ENCODE data around the gene MAGIX. TPM values are rescaled to one million over a fixed set of nuclear protein-coding genes. Genes with fewer than 3 reads are reported as not detected.

Gene MAGIX
- total and polyA plus RNA-seq, 2 of the 4 experiments (the other 2 are of a cell fraction), result 0.72 to 1.1 TPM

- TF ChIP-seq ELK1 (IDR thresholded peaks at IDR 0.05; ENCODE audit: borderline replicate concordance, low read depth, low read length), result no peak
Measured at GRCh38 chrX:49171752-49172279, 9.3 kb downstream of the MAGIX start, which contains the start of gene PLP2 (continued).

GRCh38 chrX:49172280-49172780 lies 9.8 kb downstream of the MAGIX start:
- dilution Hi-C loops (cut with HindIII; ENCODE audit: low sequenced_read_pairs, unreplicated experiment), result no loop called here

More at GRCh38 chrX:49172280-49172780, 9.8 kb downstream of the MAGIX start:
- in situ Hi-C loops (cut with MboI; ENCODE audit: low sequenced_read_pairs) (no loop called here), intact Hi-C loops (cut with micrococcal nuclease) (no loop called here)
- Histone ChIP-seq H3K4me2 (ENCODE audit: low read depth, low read length) (peak overlapping the region; percentile 92), H3K4me3 (ENCODE audit: insufficient read depth, low read depth, low read length) (peak overlapping the region; percentile 61), H3K18ac (ENCODE audit: low read depth, low read length) (peak overlapping the region; percentile 25; the same call in 1 of the 2 replicates), H4K20me1 (ENCODE audit: insufficient read depth, low read length) (no peaks in the 10 kb centered on the region; the same call in 1 of the 2 replicates), H3K4me1 (ENCODE audit: control insufficient read depth, insufficient read depth, low read length) (peaks cover 6% of the 10 kb centered on the region), H3K9me3 (ENCODE audit: control insufficient read depth, insufficient read depth, low read length) (no peaks in the 10 kb centered on the region; the same call in 1 of the 2 replicates), H3K27ac (ENCODE audit: insufficient read depth, low read length) (peak overlapping the region; percentile 45), H2AFZ (replicated peaks; ENCODE audit: low read length, poor library complexity) (peak overlapping the region; percentile 91), H3K4ac (ENCODE audit: low read depth, low read length) (peak overlapping the region; percentile 94), H2AK5ac (ENCODE audit: low read depth, low read length) (peak overlapping the region; percentile 82), H2BK15ac (ENCODE audit: low read depth, low read length) (no peak overlapping the region), H3K36me3 (ENCODE audit: control insufficient read depth, insufficient read depth, low read length) (peaks cover 9% of the 10 kb centered on the region), H4K91ac (ENCODE audit: insufficient read depth, low read depth, low read length) (peak overlapping the region; percentile 84), H3K9me1 (ENCODE audit: insufficient read depth, low read length) (0 out of 2 replicates have a peak, but pooled peaks cover 5% of the 10 kb centered on the region), H3K23ac (ENCODE audit: low read depth, low read length) (peak overlapping the region; percentile 75), H2AK9ac (replicated peaks; ENCODE audit: low read depth, low read length, poor library complexity) (peak overlapping the region; percentile 98), H4K5ac (ENCODE audit: low read depth, low read length) (peak overlapping the region; percentile 73; the same call in 1 of the 2 replicates), H2BK20ac (ENCODE audit: low read depth, low read length) (0 out of 2 replicates have a peak overlapping the region, but pooled peaks have one; percentile 35), H3K79me1 (ENCODE audit: low read depth in 1 of 2, low read length in 2 of 2) (peaks cover 17 to 19% of the 10 kb centered on the region in 2 experiments), H2BK120ac (ENCODE audit: low read depth, low read length) (peak overlapping the region; percentile 64), H3K9ac (ENCODE audit: low read depth, low read length) (peak overlapping the region; percentile 61), H2BK5ac (ENCODE audit: low read depth, low read length, poor library complexity, severe bottlenecking) (peak overlapping the region; percentile 22), H3K56ac (ENCODE audit: extremely low read depth, insufficient read depth, low read length) (peak overlapping the region; percentile 16), H3K14ac (replicated peaks; ENCODE audit: low read depth, low read length) (peak overlapping the region; percentile 96), H3K27me3 (ENCODE audit: control insufficient read depth, insufficient read depth, low read length) (no peaks in the 10 kb centered on the region), H4K8ac (ENCODE audit: low read depth in 2 of 2, low read length in 2 of 2) (peak overlapping the region; percentile 84 to 89; a peak in 3 of 4 replicates)
- TF ChIP-seq RFX5 (IDR thresholded peaks at IDR 0.05; ENCODE audit: low read depth, low read length), result no peak
- TF ChIP-seq SMC3 (IDR thresholded peaks at IDR 0.05; ENCODE audit: low read depth, low read length), result no peak
- TF ChIP-seq RCOR1 (IDR thresholded peaks at IDR 0.05; ENCODE audit: insufficient replicate concordance, low read length), result no peak
- TF ChIP-seq NFE2L2 (IDR thresholded peaks at IDR 0.05; ENCODE audit: low read depth, low read length), result no peak
- no peak for TF ChIP-seq ELK1 (IDR thresholded peaks at IDR 0.05; ENCODE audit: borderline replicate concordance, low read depth, low read length)
- TF ChIP-seq POLR2A (IDR thresholded peaks at IDR 0.05; ENCODE audit: low read depth, low read length), result no peak; the same call in 1 of the 2 replicates
- 0 out of 2 replicates have a peak, but pooled peaks have one; percentile 24 for TF ChIP-seq MXI1 (IDR thresholded peaks at IDR 0.05; ENCODE audit: borderline replicate concordance, low read depth, low read length)
- no peak for TF ChIP-seq CEBPB (IDR thresholded peaks at IDR 0.05; ENCODE audit: low read depth, low read length)
- DNase-seq (peak; percentile 20), ATAC-seq (ENCODE audit: low read depth) (peak; percentile 64)
- WGBS, 2 experiments (ENCODE audit: extremely low coverage in 2 of 2, insufficient read length in 1 of 2), result 33% methylated on average over 19 of the region's 37 CpGs; no CpG with 5 or more reads in 1 of the 2 experiments
- no TSS peak for BruUV-seq (replicated peaks)
- POLR2A ChIA-PET (ENCODE audit: unreplicated experiment), result no interaction called here
- CTCF ChIA-PET, result no interaction called here
